Measurements from ENCODE around the gene GEMIN2.
"Not testable (repeated sequence)": the region's sequence is repeated elsewhere in the genome, so short reads cannot be mapped to it uniquely, and the experiment has no call there.

The GEMIN2 gene

DNA sequence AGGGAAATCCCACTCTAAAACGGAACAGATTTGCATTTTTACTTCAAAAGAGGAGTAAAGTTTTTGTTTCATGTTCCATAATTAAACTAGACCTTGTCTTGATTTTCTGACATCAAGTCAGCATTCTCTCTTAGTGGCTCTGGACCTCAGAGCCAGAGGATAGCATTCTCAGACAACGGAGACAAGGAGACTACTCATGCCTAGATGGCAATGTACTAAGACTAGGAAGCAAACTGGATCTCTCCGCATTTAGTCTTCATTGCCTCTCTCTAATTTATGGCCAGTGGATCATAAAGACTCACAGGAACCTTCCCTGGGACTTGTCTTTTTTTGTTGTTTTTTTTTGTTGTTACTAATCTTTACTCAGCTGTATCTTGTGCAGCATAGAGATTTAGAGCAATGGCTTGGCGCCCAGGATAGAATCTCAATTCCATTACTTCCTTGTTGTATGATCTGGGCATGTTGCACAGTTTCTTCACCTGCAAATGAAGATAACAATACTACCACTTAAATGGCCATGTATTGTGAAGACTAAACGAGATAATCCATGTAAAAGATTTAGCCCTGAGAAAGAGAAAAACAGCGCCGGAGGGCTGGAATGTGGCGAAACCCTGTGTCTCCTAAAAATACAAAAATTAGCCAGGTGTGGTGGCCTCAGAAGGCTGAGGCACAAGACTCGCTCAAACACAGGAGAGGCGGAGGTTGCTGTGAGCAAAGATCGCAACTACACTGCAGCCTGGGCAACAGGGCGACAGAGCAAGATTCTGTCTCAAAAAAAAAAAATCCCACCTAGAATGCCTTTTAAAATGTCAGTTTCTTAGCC, 4.0 kb upstream of the GEMIN2 start:
- no peak for DNase-seq (ENCODE audit: low read depth)

DNA sequence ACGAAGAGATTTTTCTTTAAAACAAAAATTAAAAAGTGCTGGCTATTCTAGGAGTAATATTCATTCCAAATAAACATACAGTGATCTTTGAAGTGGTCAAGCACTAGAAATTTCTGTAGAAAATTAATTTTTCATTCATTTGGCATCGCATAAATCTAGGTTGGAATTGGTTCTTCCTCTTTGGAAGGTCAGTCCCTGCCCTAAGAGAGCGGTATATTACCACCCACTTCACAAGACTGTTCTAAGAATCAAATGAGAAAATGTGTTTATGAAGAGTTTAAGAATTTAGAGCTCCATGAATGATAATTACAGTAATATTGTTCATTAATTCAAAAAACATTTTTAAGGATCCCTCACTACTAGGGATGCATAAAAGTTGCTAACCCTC, 444 bp upstream of the GEMIN2 start:
- DNase-seq (ENCODE audit: low read depth) = no peak

DNA sequence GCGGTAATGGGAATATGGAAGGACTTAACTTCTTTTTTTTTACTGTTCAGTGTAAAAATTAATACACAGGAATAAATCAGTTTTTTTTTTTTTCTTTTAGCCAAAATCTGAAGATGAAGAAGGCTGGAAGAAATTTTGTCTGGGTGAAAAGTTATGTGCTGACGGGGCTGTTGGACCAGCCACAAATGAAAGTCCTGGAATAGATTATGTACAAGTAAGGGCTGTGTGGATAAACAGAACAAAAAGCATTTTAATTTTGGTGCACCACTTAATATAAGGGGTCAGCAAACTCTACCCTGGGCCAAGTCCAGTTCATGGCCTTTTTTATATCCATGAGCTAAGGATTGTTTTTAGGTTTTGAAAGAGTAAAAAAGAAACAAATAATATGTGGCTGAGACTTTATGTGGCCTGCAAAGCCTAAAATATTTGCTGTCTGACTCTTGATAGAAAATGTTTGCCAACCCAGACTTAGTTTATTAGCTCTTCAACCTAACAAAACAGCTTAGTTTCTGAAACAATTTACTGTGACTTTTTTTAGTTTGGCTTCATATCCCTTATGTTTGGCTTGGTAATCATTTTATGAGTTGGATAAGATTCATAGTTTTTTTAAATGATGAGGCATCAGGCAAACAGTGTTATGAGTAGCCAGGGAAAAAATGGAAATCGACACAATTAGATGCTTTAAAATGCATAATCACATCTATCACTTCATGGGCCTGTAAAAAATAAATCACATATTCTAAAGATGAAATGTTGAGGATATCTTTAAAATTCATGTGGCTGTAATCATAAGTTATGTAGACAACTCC, 8.4 kb downstream of the GEMIN2 start:
- no peak for DNase-seq (ENCODE audit: low read depth)

DNA sequence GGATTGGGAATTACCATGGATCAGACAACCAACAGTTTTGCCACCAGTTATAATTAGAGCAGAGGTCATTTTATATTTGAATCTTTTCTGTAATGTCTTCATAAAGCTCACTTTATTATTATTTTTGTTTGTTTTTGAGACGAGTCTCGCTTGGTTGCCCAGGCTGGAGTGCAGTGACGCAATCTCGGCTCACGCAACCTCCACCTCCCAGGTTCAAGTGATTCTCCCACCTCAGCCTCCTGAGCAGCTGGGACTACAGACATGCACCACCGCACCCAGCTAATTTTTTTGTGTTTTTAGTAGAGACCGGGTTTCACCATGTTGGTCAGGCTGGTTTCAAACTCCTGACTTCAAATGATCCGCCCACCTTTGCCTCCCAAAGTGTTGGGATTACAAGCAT, 23.7 kb downstream of the GEMIN2 start:
- DNase-seq (ENCODE audit: low read depth) = not testable (repeated sequence)

DNA sequence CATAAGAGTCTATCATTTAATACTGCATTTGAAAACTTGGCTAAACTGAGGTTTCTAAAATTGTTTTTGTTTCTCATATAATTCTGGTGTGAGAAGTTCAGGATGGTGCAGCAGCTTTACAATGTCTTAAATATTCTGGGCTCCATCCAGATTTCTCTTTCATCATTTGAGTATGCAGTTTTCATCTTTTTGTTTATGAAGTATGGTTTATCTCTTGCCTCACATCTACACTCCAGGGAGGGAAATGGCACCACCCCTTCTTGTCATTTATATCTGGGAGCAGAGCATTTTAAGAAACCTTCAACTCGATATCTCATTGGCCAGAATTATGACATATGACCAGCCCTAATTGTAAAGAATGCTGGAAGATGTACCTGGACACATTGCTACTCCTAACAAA, 24.3 kb downstream of the GEMIN2 start:
- DNase-seq (ENCODE audit: low read depth) = no peak

DNA sequence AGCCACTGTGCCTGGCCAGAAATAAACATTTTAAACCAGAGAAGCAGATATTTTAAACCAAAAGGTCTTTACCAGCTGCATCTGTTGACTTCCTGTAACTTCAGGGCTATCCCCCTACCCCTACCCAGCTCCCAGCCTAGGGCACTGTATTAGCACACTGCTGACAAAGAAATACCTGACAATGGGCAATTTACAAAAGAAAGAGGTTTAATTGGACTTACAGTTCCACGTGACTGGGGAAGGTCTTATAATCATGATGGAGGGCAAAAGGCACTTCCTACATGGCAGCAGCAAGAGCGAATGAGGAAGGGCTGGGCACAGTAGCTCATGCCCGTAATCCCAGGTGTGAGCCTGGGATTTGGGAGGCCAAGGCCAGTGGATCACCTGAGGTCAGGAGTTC, 26.0 kb downstream of the GEMIN2 start:
- no peak for DNase-seq (ENCODE audit: low read depth)

DNA sequence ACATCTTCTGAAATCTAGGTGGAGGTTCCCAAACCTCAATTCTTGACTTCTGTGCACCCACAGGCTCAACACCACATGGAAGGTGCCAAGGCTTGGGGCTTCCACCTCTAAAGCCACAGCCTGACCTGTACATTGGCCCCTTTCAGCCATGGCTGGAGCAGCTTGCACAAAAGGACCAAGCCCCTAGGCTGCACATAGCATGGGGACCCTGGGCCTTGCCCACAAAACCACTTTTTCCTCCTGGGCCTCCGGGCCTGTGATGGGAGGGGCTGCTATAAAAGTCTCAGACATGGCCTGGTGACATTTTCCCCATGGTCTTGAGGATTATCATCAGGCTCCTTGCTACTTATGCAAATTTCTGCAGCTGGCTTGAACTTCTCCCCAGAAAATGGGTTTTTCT, 27.5 kb downstream of the GEMIN2 start:
- DNase-seq (ENCODE audit: low read depth) = not testable (repeated sequence)

DNA sequence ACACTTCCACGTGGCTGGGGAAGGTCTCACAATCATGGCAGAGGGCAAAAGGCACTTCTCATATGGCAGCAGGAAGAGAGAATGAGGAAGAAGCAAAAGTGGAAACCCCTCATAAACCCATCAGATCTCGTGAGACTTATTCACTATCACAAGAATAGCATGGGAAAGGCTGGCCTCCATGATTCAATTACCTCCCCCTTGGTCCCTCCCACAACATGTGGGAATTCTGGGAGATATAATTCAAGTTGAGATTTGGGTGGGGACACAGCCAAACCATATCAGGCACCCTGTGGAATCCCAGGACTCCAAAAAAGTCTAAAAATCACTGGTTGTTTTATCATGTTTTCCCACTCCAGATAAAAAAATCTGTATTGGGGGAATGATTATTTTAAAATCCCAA, 29.1 kb downstream of the GEMIN2 start:
- not testable (repeated sequence) for DNase-seq (ENCODE audit: low read depth)

DNA sequence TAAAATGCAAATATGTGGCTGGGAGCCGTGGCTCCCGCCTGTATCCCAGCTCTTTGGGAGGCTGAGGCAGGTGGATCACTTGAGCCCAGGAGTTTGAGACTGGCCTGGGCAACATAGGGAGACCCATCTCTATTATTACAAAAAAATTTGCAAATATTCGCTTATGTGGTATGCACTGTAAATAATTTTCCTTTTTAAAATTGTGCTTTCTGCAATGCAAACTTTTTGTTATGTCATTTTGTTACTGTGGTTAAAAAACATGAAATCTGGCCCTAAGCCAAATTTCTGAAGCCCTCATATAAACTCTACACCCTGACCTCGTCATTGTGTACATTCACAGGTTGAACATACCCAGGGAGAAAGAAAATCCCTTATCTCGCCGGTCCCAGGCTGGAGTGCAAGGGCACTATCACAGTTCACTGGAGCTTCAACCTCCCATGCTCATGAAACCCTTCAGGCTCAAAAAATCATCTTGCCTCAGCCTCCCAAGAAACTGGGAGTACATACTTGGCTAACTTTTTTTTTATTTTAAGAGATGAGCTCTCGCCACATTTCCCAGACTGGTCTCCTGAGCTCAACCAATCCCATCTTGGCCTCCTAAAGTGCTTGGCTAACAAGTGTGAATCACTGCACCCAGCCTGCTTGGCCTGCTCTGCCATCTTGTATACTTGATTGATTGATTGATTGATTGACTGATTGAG, 31.3 kb downstream of the GEMIN2 start:
- DNase-seq (ENCODE audit: low read depth) = no peak

DNA sequence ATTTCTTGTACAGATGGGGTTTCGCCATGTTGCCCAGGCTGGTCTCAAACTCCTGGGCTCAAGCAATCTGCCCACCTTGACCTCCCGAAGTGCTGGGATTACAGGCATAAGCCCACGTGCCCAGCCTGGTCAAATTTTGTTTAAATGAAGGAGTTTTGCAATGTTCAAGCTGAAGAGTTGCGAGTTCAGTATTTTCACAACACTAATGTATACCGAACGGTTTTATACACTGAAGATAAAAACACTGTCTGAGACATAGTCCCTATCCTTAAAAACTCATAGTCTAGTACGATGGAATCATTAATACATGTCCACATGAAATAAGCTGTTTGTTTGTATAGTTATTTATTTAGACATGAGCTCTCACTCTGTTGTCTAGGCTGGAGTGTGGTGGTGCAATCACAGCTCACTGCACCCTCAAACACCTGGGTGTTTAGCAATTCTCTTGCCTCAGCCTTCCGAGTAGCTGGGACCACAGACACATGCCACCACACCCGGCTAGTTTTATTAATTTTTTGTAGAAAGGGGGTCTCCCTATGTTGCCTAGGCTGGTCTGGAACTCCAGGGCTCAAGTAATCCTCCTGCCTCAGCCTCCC, 40.6 kb downstream of the GEMIN2 start:
- no peak for DNase-seq (ENCODE audit: low read depth)

DNA sequence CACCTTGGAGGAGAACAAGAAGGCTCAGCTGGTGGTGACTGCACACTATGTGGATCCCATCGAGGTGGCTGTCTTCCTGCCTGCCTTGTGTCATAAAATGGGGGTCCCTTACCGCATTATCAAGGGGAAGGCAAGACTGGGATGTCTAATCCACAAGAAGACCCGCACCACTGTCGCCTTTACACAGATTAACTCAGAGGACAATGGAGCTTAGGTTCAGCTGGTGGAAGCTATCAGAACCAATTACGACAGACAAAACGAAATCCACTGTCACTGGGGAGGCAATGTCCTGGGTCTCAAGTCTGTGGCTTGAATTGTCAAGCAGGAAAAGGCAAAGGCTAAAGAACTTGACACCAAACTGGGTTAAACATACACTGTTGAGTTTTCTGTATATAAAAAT, 43.4 kb downstream of the GEMIN2 start:
- DNase-seq (ENCODE audit: low read depth) = no peak

DNA sequence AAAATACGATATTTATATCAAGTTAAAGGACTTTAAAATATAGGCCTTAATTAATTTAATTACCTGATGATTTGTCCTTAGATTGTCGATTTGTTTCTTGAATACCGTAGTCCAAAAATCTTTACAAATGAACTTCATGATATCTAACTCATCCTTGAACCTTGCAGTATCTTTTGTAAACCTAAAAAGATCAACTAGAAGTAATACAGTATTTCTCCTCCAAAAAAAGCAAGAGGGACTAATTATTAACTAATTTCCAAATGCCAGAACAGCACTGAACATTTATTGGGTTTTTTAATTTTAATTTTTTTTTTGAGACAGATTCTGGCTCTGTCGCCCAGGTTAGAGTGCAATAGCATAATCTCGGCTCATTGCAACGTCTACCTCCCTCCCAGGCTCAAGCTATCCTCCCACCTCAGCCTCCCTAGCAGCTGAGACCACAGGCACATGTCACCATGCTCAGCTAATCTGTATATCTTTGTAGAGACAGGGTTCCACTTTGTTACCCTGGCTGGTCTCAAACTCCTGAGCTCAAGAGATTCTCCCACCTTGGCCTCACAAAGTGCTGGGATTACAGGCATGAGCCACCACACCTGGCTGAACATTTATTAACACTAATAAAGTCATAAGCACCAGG, 44.2 kb downstream of the GEMIN2 start:
- DNase-seq (ENCODE audit: low read depth) = no peak

DNA sequence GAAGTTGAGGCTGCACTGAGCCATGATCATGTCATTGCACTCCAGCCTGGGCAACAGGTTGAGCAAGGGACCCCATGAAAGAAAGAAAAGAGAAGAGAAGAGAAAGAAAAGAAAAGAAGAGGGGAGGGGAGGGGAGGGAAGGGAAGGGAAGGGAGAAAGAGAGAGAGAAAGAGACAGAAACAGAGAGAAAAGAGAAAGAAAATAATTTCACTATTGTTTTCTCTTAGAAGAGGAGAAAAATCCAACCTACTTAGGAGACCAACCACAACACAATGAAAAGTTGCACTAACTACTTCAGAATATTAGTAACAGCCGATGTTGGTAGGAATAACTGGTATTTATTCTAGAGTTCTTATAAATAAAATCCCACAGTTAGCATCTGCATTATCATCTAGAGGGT, 46.4 kb downstream of the GEMIN2 start:
- no peak for DNase-seq (ENCODE audit: low read depth)

DNA sequence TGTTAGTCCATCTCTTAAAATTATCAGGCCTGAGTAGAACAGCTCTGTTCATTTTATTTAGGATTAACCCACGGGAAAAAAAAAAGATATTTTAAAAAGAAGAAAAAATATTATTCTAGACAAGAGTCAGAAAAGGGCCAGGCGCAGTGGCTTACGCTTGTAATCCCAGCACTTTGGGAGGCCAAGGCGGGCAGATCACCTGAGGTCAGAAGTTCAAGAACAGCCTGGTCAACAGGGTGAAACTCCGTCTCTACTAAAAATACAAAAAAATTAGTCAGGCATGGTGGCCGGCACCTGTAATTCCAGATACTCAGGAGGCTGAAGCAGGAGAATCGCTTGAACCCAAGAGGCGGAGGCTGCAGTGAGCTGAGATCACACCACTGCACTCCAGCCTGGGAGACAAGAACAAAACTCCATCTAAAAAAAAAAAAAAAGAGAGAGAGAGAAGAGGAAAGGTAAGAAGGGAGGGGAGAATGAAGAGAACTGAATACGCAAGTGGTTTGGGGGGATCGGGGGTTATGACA, 53.7 kb downstream of the GEMIN2 start:
- DNase-seq (ENCODE audit: low read depth) = not testable (repeated sequence)

DNA sequence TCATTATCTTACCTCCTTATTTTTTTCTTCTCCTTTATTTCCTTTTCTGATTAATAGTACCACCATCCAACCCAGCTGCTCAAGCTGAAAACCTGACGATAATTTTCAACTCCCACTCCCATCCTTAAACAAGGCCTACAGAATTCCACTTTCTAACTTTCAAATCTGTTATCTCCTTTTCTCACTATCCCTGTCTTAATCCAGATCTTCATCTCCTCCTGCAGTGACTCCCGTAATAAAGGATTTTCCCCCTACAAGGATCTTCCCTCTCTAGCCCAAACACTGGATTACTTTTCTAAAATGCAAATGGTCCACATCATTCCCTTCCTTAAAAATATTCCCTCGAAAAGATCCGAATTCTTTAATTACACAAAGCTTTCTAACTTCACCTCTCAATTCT, 54.5 kb downstream of the GEMIN2 start:
- DNase-seq (ENCODE audit: low read depth) = no peak

DNA sequence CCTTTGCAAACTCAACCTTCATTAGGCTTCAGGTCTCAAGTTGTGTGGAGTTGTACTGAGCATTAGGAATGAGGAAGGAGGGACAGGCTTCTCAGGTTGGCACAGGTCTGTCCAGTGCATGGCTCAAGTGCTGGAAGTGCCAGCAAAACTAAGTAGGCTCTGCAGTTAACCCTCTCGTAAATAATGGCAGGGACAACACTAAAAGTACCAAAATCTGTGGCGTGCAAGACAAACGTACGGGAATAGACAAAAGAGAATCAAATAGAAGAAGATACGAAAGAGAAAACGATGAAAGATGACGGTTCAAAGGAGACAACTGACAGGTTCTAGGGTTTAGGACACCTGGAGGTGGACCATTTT, 55.4 kb downstream of the GEMIN2 start:
- DNase-seq (ENCODE audit: low read depth) = no peak

DNA sequence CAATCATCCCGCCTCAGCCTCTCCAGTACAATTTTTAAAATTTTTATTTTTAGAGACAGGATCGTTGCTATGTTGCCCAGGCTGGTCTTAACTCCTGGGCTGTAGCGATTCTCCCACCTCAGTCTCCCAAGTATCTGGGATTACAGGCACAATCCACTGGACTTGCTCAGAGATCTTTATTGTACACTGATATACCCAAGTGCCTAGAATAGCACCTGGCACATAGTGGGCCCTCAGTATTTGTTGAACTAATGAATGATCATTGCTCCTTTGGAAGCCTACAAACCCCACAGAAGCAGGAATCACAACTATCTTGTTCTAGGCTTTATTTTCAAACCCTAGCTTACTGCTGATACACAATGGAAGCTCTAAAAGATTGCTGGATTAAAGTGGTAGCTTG, 59.1 kb downstream of the GEMIN2 start:
- DNase-seq (ENCODE audit: low read depth) = no peak

DNA sequence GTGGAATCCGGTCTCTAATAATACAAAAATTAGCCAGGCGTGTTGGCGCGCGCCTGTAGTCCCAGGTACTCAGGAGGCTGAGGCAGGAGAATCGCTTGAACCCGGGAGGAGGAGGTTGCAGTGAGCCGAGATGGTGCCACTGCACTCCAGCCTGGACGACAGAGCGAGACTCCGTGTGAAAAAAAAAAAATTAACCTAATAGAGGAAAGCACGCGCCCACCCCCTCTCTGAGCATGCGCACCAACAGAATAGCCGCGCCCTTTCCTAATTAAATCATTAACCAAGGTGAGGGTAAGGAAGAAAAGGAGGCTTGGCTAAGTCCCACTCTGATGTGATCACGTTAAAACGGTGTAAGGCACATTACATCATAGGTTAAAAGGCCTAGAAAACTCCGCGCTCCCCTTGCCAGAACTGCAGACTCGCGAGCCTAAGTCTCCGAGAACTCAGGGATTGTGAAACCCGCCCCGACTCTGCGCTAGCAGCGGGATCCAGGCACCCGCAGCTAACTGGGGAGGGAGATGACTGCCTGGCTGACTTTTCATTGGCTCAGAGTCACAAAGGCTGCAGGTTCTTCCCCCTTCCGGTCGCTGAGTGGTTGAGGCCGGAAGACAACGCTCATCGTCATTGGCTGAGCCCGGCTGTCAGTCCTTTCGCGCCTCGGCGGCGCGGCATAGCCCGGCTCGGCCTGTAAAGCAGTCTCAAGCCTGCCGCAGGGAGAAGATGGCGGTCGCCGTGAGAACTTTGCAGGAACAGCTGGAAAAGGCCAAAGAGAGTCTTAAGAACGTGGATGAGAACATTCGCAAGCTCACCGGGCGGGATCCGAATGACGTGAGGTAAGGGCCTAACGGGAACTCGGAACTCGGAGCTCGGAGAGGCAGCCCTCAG, 60.7 kb downstream of the GEMIN2 start, which contains the start of gene PNN:
PNN (plus strand) TSS at position 695 of the 885 bp plus-strand sequence; CDS start at position 721, 26 bp downstream.
- peak; percentile 96 for DNase-seq (ENCODE audit: low read depth)

DNA sequence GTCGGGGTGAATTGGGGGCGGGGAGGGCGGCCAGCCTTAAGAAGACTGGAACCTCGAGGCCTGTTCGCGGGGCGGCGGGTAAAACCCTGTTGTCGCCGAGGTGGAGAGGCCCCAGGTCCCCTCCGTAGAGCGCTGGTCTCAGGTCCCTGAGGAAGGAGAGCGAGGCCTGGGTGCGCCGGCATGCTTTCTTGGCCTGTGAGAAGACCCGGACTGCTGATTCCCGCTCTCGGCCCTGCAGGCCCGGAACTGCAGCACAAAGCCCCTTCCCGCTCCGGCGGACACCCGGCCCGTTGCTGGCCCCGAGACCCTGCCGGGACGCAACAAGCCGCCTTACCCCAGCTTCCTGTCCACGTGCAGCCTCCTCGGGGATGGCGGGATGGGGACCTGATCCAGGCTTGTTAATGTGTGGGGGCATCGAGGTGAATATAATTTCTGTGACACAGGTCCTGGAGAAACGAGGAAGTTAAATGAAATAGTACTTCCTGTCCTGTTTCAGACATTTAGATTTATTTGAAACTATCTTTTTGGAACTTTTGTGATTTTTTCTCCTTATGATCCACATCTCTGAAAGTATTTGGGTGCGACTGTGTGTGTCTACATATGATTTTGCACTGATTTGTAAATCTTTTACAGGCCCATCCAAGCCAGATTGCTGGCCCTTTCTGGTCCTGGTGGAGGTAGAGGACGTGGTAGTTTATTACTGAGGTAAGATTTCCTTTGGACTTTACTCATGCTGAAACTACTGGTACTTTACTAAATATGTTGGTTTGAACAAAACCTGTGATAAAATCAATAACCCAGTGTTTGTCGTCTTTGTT, 61.5 kb downstream of the GEMIN2 start:
- no peak for DNase-seq (ENCODE audit: low read depth)
